K562 (cell line): ENCODE measurements around the gene NME7. TPM values are rescaled to one million over a fixed set of nuclear protein-coding genes. Genes with fewer than 3 reads are reported as not detected.

Source experiments
- ATAC-seq: fragments of 200-7000 bp; cut with Tn5 transposase; 3 replicates; pipeline ENCODE4 v1.9.1; 2020; ENCODE audit warnings: moderate library complexity
- BruUV-seq: library from RNA; stranded (reverse); fragments of 400-500 nt; replicated peaks from 2 replicates; lab custom pipeline; 2021; lab: Mats Ljungman, UMichigan
- CTCF ChIA-PET: fragments of 300-600 bp; formaldehyde crosslinking; extraction: SDS; loops from one replicate; lab custom pipeline; 2021; ENCODE audit warnings: low intra/inter-chr PET ratio; lab: Yijun Ruan, JAX
- POLR2A ChIA-PET: fragments of 300-600, 350-650 bp; sonication (Branson Sonifier 250); formaldehyde crosslinking; extraction: SDS; loops from one replicate; lab custom pipeline; 2021; ENCODE audit warnings: antibody characterized with exemption, inconsistent platforms; lab: Yijun Ruan, JAX
- DNase-seq, 4 experiments: peaks; one replicate each; pipeline versions ENCODE4 v3.0.0 to v3.0.0-alpha.2; 2011 to 2018; ENCODE audit warnings: low spot score in 3 of 4, mixed read lengths in 3 of 4; ENCODE audit errors: extremely low read depth in 1 of 4
- FAIRE-seq: peaks from 2 replicates; lab custom pipeline; 2011; peaks lifted over from hg19 to GRCh38; lab: Jason Lieb, UNC
- H2AFZ ChIP-seq: 2 replicates; pipeline ENCODE4 v1.6.0; 2011; ENCODE audit warnings: low read depth, low read length, control low read depth, inconsistent platforms
- H3K27ac ChIP-seq: fragments of 200-600 bp; 3 replicates; pipeline ENCODE4 v1.8.0; 2011; ENCODE audit warnings: low read depth, mild to moderate bottlenecking, control low read depth, inconsistent platforms, low read length, moderate library complexity, mixed read lengths; ENCODE audit errors: extremely low read depth
- H3K27me3 ChIP-seq, 2 experiments: fragments of 300-600 bp in 1 of 2; 2 replicates in 1 of 2; 3 replicates in 1 of 2; pipeline versions ENCODE4 v1.6.0 to v1.8.0; 2011; ENCODE audit warnings: inconsistent platforms in 2 of 2, low read length in 2 of 2, mild to moderate bottlenecking in 1 of 2, mixed read lengths in 1 of 2, moderate library complexity in 1 of 2; ENCODE audit not compliant: control insufficient read depth in 2 of 2, insufficient read depth in 2 of 2
- H3K36me3 ChIP-seq: fragments of 300-600 bp; 3 replicates; pipeline ENCODE4 v1.8.0; 2011; ENCODE audit warnings: mild to moderate bottlenecking, low read length, inconsistent platforms; ENCODE audit not compliant: control insufficient read depth, insufficient read depth
- H3K4me1 ChIP-seq, 2 experiments: fragments of 200-600 bp in 1 of 2; replicated peaks in 1 of 2; 2 replicates in 1 of 2; 3 replicates in 1 of 2; pipeline versions ENCODE4 v1.5.1 to v1.8.0; 2011; ENCODE audit warnings: inconsistent platforms in 2 of 2, low read length in 2 of 2, mild to moderate bottlenecking in 1 of 2, mixed read lengths in 1 of 2, moderate library complexity in 1 of 2; ENCODE audit not compliant: control insufficient read depth in 2 of 2, insufficient read depth in 2 of 2
- H3K4me2 ChIP-seq: 2 replicates; pipeline ENCODE4 v1.6.1; 2011; ENCODE audit warnings: low read length, control low read depth, inconsistent platforms, mixed read lengths; ENCODE audit not compliant: insufficient read depth
- H3K4me3 ChIP-seq: fragments of 200-600 bp; sonication (generic), shearing (Covaris generic); 2 replicates; pipeline ENCODE4 v1.5.1; 2016; ENCODE audit warnings: control low read depth, inconsistent platforms
- H3K79me2 ChIP-seq: fragments of 200-600 bp; 3 replicates; pipeline ENCODE4 v1.8.0; 2011; ENCODE audit warnings: low read length, inconsistent platforms; ENCODE audit not compliant: control insufficient read depth, insufficient read depth
- H3K9ac ChIP-seq, 2 experiments: 2 replicates each; pipeline versions ENCODE4 v1.6.0 to v1.6.1; 2011; ENCODE audit warnings: low read depth in 2 of 2, low read length in 2 of 2, control low read depth in 1 of 2, inconsistent platforms in 1 of 2, mild to moderate bottlenecking in 1 of 2, mixed read lengths in 1 of 2; ENCODE audit not compliant: insufficient read depth in 1 of 2
- H3K9me1 ChIP-seq: one replicate; pipeline ENCODE4 v1.6.0; 2011; ENCODE audit warnings: inconsistent platforms, mild to moderate bottlenecking, low read length, moderate library complexity; ENCODE audit not compliant: control insufficient read depth, insufficient read depth
- H3K9me3 ChIP-seq: replicated peaks from 2 replicates; pipeline ENCODE4 v1.5.1; 2011; ENCODE audit warnings: low read depth, low read length, inconsistent platforms; ENCODE audit not compliant: control insufficient read depth, insufficient read depth
- H4K20me1 ChIP-seq: replicated peaks from 2 replicates; pipeline ENCODE4 v1.6.1; 2011; ENCODE audit warnings: low read length, inconsistent platforms, mixed read lengths; ENCODE audit not compliant: control insufficient read depth, insufficient read depth
- ARNT ChIP-seq, 2 experiments: fragments of 450-650 bp; IDR thresholded peaks; 2 replicates each; pipeline ENCODE4 v1.6.1; 2016; ENCODE audit warnings: mild to moderate bottlenecking in 1 of 2
- DIDO1 ChIP-seq: fragments of 450-650 bp; IDR thresholded peaks from 2 replicates; pipeline ENCODE4 v1.6.1; 2016; ENCODE audit warnings: low read depth, missing biosample characterization, missing genetic modification characterization
- FOXK2 ChIP-seq, 2 experiments: fragments of 450-650 bp; IDR thresholded peaks in 1 of 2; conservative IDR thresholded peaks in 1 of 2; 2 replicates each; pipeline ENCODE4 v1.6.1; 2016; ENCODE audit warnings: low read depth in 2 of 2, mild to moderate bottlenecking in 1 of 2
- ILF3 ChIP-seq: fragments of 450-650 bp; IDR thresholded peaks from 2 replicates; pipeline ENCODE4 v1.6.1; 2018; ENCODE audit warnings: antibody characterized with exemption, mild to moderate bottlenecking, moderate library complexity, borderline replicate concordance
- JUND ChIP-seq, 2 experiments: IDR thresholded peaks; 2 replicates in 1 of 2; 3 replicates in 1 of 2; pipeline ENCODE4 v1.6.1; 2011; ENCODE audit warnings: borderline replicate concordance in 2 of 2, low read depth in 2 of 2, low read length in 2 of 2, improper control_type of control experiment in 1 of 2, missing biosample characterization in 1 of 2, missing genetic modification characterization in 1 of 2, missing genetic modification reagents in 1 of 2
- MAFF ChIP-seq: IDR thresholded peaks from 2 replicates; pipeline ENCODE4 v1.6.1; 2012; ENCODE audit warnings: low read length, improper control_type of control experiment
- MEIS2 ChIP-seq: fragments of 450-650 bp; IDR thresholded peaks from 2 replicates; pipeline ENCODE4 v1.6.1; 2014; ENCODE audit warnings: mild to moderate bottlenecking; ENCODE audit not compliant: partially characterized antibody
- SMAD2 ChIP-seq: fragments of 150-350 bp; IDR thresholded peaks from 2 replicates; pipeline ENCODE4 v1.6.1; 2014; ENCODE audit warnings: low read depth, mild to moderate bottlenecking, low read length
- TCF3 ChIP-seq: sonication (generic); formaldehyde crosslinking; IDR thresholded peaks from 2 replicates; pipeline ENCODE4 v1.4.0; 2020; ENCODE audit warnings: mild to moderate bottlenecking, missing genetic modification reagents
- TRIM24 ChIP-seq, 2 experiments: fragments of 450-650 bp; IDR thresholded peaks; 2 replicates each; pipeline ENCODE4 v1.6.1; 2016
- ZNF146 ChIP-seq: IDR thresholded peaks from one replicate; pipeline ENCODE4 v1.6.1; 2018; ENCODE audit warnings: missing compliant biosample characterization; ENCODE audit not compliant: unreplicated experiment
- ZNF644 ChIP-seq: fragments of 200-800 bp; sonication (Bioruptor generic); IDR thresholded peaks from 2 replicates; pipeline ENCODE4 v1.6.1; 2016; ENCODE audit warnings: low read depth, missing genetic modification characterization, missing compliant biosample characterization
- WGBS: fragments of 100-300 bp; shearing (Covaris generic); methylation state at CpG from one replicate; pipeline ENCODE4 v1.1.6; 2016; ENCODE audit warnings: low coverage, mixed read lengths; ENCODE audit not compliant: insufficient coverage; ENCODE audit errors: missing lambda C conversion rate; 5-methylcytosine and 5-hydroxymethylcytosine counted together
- in situ Hi-C: fragments of 300-500 bp; cut with MboI; formaldehyde crosslinking; loops from 4 replicates; pipeline ENCODE4 v1.15.0; 2018; ENCODE audit warnings: inconsistent platforms, mixed read lengths
- intact Hi-C: fragments of 100-400 bp; cut with micrococcal nuclease; formaldehyde crosslinking; loops from 2 replicates; pipeline ENCODE4 v1.14.2; 2022
- polyA plus RNA-seq, 8 experiments: library from polyadenylated mRNA; depleted of rRNA in 4 of 8; stranded (reverse) in 5 of 8; unstranded in 3 of 8; fragments of >200 nt; fragmentation: Nextera tagmentation in 2 of 8; fragmentation: Illumina TruSeq in 1 of 8; extraction: Ambion mirVana in 2 of 8; extraction: Trizol in 1 of 8; gene quantifications; 2 replicates each; pipeline versions ENCODE4 v1.2.1 to v1.2.3, GENCODE V29; 2011 to 2014; ENCODE audit warnings: inconsistent platforms in 1 of 8, missing spikeins in 1 of 8
- total RNA-seq, 7 experiments: library from RNA; depleted of rRNA in 6 of 7; stranded (reverse); fragments of >200 nt in 6 of 7; fragmentation: Illumina TruSeq in 2 of 7; extraction: Trizol in 2 of 7; gene quantifications; 2 replicates each; pipeline versions ENCODE4 v1.2.1 to v1.2.3, GENCODE V29; 2011 to 2021; ENCODE audit warnings: low replicate concordance in 1 of 7
- TF ChIP-seq, protein P1 (sequence below): fragments of 450-650 bp; IDR thresholded peaks from 2 replicates; pipeline ENCODE4 v1.6.1; 2016; ENCODE audit warnings: missing biosample characterization, missing genetic modification characterization
- TF ChIP-seq, protein P2 (sequence below): fragments of 250-450 bp; sonication (Bioruptor Pico); IDR thresholded peaks from 2 replicates; pipeline ENCODE4 v1.4.0; 2020; ENCODE audit warnings: mild to moderate bottlenecking, moderate library complexity

Gene NME7
- total and polyA plus RNA-seq, 9 of the 15 experiments (the other 6 are each of a cell fraction or from before 2014, with no cell fraction given) = 7.9 to 43.2 (median 23.9) TPM

DNA sequence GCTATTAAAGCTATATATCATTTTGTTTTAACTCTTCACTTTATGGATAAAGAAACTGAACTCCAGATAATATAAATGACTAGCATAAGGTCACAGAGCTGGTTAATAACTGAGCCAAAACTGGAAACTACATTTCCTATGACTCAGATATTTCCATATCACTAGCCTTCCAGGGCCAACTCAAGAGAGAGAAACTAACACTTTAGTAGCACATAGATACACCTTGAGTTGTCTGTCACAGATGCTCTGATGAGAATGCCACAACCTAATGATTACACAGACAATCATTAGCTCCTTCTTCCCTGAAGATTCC lies 40.7 kb downstream of the NME7 start (continued):
- TF ChIP-seq ILF3 = no peak
- peak; percentile 26; a peak in 2 of 4 replicates for TF ChIP-seq TRIM24 (IDR thresholded peaks at IDR 0.05)
- 0 out of 4 replicates have a peak, but pooled peaks of 1 of the 2 experiments have one; percentile 44 for TF ChIP-seq ARNT (IDR thresholded peaks at IDR 0.05)
- TF ChIP-seq JUND (IDR thresholded peaks at IDR 0.05; ENCODE audit: borderline replicate concordance, low read depth, low read length) = peak; percentile 78
- TF ChIP-seq JUND (tag; IDR thresholded peaks at IDR 0.05; ENCODE audit: borderline replicate concordance, low read depth, low read length) = no peak; the same call in 2 of the 3 replicates
- peak; percentile 40 for TF ChIP-seq MEIS2
- TF ChIP-seq MAFF = peak; percentile 18; the same call in 1 of the 2 replicates
- TF ChIP-seq DIDO1 (tag) = no peak
- no peak for TF ChIP-seq SMAD2
- TF ChIP-seq ZNF146 = no peak
- TF ChIP-seq TCF3 (CRISPR knock-in tag) = peak; percentile 64

DNA sequence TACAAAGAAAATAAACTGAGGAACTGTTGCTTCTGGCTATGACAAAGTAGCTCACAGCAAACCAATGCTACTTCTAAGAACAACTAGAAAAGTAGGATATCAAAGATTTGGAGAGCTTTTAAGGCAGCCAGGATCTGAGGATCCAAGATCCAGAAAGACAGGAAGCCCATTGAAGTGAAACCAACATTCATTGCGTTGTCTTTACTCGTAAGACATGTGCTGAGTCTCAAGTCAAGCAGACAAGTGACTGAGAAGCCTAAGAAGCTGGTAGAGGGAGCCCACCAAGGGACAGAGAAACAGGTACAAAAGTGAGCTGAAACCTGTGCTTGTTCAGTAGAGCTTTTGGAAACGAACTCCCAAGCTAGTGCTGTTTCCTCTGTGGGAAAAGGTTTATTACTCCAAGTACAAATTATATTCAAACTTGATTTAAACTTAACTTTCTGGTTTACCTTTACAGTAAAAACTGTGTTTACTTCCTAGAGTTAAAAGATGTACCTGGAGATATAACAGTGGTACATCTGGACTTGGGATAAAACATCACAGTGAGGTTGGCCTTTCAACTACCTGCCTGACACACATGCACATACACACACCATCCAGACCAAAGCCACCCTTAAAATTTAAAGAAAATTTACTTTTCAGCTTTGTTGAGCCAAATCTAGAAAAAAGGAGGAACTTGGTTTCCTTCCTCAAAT lies 41.2 kb downstream of the NME7 start:
- peaks cover 8% of the 10 kb centered on the region; the same call in 1 of the 2 replicates for H3K9me3 ChIP-seq
- 27% methylated on average over 3 of the region's 3 CpGs for WGBS
- H3K36me3 ChIP-seq = no peaks in the 10 kb centered on the region
- H3K79me2 ChIP-seq = no peaks in the 10 kb centered on the region; the same call in 2 of the 3 replicates
- BruUV-seq = TSS peak; percentile 47
- CTCF ChIA-PET = no interaction called here
- POLR2A ChIA-PET = interaction anchor here (0.7 to 1.9 kb wide), 3 partner anchors 12 to 41 kb away, joined by 3 to 5 read pairs (median 4); partner anchors contain the start of gene NME7
- peak overlapping the region in 1 of 2 experiments; percentile 39; a peak in 2 of 4 replicates for H3K9ac ChIP-seq
- no peaks in the 10 kb centered on the region for H4K20me1 ChIP-seq
- DNase-seq (peak in 1 of 4 experiments; percentile 34), ATAC-seq (peak; percentile 73), FAIRE-seq (no peak)
- peak overlapping the region; percentile 42 for H3K4me2 ChIP-seq
- no peaks in the 10 kb centered on the region for H3K9me1 ChIP-seq
- no peak overlapping the region for H3K4me3 ChIP-seq
- H2AFZ ChIP-seq = peak overlapping the region; percentile 83
- in situ Hi-C loops (no loop called here), intact Hi-C loops (no loop called here)
- H3K27ac ChIP-seq = peak overlapping the region; percentile 77
- no peaks in the 10 kb centered on the region for H3K27me3 ChIP-seq
- peaks cover 0 to 29% of the 10 kb centered on the region in 2 experiments; a peak in 3 of 5 replicates for H3K4me1 ChIP-seq
- TF ChIP-seq, protein P1, sequence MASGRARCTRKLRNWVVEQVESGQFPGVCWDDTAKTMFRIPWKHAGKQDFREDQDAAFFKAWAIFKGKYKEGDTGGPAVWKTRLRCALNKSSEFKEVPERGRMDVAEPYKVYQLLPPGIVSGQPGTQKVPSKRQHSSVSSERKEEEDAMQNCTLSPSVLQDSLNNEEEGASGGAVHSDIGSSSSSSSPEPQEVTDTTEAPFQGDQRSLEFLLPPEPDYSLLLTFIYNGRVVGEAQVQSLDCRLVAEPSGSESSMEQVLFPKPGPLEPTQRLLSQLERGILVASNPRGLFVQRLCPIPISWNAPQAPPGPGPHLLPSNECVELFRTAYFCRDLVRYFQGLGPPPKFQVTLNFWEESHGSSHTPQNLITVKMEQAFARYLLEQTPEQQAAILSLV (tag) = no peak
- no peak for TF ChIP-seq FOXK2 (conservative IDR thresholded peaks at IDR 0.05 in 1 of 2, IDR thresholded peaks at IDR 0.05 in 1 of 2; ENCODE audit: low read depth in 2 of 2)
- TF ChIP-seq ZNF644 (tag) = no peak
- TF ChIP-seq, protein P2, sequence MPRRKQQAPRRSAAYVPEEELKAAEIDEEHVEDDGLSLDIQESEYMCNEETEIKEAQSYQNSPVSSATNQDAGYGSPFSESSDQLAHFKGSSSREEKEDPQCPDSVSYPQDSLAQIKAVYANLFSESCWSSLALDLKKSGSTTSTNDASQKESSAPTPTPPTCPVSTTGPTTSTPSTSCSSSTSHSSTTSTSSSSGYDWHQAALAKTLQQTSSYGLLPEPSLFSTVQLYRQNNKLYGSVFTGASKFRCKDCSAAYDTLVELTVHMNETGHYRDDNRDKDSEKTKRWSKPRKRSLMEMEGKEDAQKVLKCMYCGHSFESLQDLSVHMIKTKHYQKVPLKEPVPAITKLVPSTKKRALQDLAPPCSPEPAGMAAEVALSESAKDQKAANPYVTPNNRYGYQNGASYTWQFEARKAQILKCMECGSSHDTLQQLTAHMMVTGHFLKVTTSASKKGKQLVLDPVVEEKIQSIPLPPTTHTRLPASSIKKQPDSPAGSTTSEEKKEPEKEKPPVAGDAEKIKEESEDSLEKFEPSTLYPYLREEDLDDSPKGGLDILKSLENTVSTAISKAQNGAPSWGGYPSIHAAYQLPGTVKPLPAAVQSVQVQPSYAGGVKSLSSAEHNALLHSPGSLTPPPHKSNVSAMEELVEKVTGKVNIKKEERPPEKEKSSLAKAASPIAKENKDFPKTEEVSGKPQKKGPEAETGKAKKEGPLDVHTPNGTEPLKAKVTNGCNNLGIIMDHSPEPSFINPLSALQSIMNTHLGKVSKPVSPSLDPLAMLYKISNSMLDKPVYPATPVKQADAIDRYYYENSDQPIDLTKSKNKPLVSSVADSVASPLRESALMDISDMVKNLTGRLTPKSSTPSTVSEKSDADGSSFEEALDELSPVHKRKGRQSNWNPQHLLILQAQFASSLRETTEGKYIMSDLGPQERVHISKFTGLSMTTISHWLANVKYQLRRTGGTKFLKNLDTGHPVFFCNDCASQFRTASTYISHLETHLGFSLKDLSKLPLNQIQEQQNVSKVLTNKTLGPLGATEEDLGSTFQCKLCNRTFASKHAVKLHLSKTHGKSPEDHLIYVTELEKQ (CRISPR knock-in tag) = no peak
